Endothelial cell of hepatic sinusoid (primary cell): Measurements from ENCODE around the gene PCMT1.
"Not testable (repeated sequence)": the region's sequence is repeated elsewhere in the genome, so short reads cannot be mapped to it uniquely, and the experiment has no call there.

ENCODE experiments used
- in situ Hi-C: cut with HindIII; loops from 2 replicates; pipeline ENCODE4 v1.10.0; 2017; ENCODE audit warnings: low sequenced_read_pairs

PCMT1 gene

GRCh38 chr6:149813351-149813750 is 63.8 kb downstream of the PCMT1 start:
- in situ Hi-C loops, result no loop called here

DNA sequence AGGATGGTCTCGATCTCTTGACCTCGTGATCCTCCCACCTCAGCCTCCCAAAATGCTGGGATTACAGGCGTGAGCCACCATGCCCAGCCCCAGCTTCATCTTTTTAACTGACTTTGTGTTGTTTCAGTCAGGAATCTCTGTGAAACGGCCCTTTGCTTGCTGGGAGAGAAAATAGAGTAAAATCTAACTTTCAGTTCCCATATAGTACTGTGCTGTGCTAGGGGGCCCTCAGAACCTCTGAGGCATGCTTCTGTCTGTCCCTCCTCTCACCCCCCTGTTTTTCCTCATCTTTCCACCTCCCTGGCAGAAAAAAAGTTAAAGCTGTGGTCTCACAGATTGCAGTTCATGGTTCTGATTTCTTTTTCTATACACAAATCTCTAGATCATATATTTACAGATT is 66.2 kb downstream of the PCMT1 start:
- in situ Hi-C loops, result no loop called here

GRCh38 chr6:149820506-149820905 is 71.0 kb downstream of the PCMT1 start:
- in situ Hi-C loops, result no loop called here

- in situ Hi-C loops, result no loop called here
These were observed 72.0 kb downstream of the PCMT1 start for GRCh38 chr6:149821492-149821891.

GRCh38 chr6:149823013-149823412 is 73.5 kb downstream of the PCMT1 start:
- in situ Hi-C loops, result no loop called here

DNA sequence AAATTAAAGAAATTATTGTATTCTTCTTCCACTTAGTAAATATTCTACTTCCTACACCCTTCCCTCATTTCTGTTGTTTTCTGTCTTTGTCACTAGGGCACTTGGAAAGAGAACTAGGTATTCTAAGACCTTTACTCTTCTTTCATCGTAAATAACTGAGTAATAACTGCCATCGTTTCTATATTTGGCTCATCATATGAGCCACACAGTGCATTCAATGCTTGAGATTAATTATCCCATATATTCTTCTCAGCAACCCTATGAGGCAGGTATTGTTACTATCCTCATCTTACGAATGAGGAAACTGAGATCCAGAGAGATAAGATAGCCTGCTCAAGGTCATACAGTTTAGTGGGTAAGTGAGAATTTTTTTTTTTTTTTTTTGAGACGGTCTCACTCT is 75.8 kb downstream of the PCMT1 start:
- in situ Hi-C loops, result no loop called here

DNA sequence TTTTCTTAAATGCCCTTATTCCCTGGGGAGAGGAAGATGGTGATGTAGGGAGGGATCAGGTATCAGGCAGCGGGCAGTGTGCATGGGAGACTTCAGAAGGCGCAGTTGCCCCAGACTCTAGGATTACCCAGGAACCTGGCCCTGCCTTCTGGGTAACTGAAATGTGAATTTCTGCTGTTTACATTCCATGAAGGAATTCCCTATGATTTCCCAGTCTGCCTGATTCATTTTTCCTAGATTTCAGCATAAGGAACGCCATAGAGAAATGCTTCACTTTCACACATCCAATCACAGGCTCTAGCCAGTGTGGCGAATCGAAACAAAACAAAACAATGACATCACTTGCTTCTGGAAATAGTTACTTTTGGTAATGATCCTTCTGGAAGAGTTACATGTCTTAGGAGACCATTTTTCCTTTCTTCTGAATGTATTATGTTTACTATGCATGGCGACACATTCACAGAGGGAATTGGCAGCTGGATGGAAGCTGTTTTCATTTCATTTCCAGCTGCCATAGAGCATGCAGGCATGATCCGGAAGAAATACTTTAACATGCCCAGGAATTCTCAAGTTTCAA is 81.3 kb downstream of the PCMT1 start:
- in situ Hi-C loops, result no loop called here

DNA sequence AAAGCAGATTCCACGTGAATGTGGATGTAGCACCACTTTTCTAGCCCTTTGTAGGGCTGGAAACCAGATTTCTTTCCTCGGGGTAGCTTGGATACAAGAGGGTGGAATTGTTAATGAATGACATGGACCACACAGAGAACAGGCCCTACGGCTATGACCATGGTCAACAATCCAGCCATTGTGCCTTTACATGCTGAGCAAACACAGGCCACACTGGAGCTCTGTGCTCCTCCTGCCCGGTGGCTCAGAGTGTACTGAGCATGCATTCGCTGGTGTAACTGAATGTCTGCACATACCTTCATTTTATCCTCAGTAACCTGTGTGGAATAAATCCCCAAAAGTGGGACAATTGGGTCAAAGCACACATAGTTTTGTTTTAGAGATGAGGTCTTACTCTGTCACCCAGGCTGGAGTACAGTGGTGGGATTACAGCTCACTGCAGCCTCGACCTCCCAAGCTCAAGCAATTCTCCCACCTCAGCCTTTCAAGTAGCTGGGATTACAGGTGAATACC is 81.8 kb downstream of the PCMT1 start:
- in situ Hi-C loops, result no loop called here

- in situ Hi-C loops, result no loop called here
These were observed 84.1 kb downstream of the PCMT1 start for GRCh38 chr6:149833651-149834050.

GRCh38 chr6:149834513-149835481 is 85.3 kb downstream of the PCMT1 start:
- in situ Hi-C loops, result no loop called here

DNA sequence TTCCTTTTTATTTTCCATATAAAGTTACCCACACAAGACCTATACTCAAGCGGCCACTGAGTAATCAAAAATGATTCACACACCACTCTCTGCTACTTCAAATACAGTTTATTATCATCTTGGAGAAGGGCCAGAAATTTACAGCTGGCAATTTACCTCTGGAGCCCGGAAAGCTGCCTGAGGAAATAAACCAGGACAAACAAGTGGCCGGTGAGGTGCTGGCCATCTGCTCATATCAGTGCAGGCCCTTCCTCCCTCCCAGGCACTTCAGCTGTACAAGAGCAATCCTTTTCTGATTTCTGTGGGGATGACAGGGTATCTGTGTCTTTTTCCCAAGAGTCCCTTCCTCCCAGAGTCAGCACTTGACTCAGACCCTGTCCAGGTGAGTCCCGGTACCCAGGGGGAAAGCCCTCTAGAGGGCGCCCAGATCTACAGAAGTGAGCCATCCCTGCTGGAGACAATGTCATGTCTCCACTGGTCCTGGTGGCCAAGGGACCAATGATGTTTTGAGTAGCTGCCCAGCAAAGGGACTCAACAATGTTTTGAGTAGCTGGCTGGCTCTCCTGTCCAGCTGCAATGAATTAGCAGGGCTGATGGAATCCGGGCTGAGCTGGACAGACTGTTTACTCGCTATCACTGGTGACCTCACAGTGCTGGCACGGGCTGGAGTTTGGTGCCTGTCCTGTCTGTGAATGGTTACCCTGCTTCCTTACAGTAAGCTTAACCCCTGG is 91.0 kb downstream of the PCMT1 start:
- in situ Hi-C loops, result no loop called here

- in situ Hi-C loops, result no loop called here
These were observed 92.8 kb downstream of the PCMT1 start for GRCh38 chr6:149842331-149842730.

GRCh38 chr6:149843051-149843633 is 93.6 kb downstream of the PCMT1 start:
- in situ Hi-C loops, result no loop called here

- in situ Hi-C loops, result not testable (repeated sequence)
These were observed 94.5 kb downstream of the PCMT1 start for GRCh38 chr6:149844036-149844435.

DNA sequence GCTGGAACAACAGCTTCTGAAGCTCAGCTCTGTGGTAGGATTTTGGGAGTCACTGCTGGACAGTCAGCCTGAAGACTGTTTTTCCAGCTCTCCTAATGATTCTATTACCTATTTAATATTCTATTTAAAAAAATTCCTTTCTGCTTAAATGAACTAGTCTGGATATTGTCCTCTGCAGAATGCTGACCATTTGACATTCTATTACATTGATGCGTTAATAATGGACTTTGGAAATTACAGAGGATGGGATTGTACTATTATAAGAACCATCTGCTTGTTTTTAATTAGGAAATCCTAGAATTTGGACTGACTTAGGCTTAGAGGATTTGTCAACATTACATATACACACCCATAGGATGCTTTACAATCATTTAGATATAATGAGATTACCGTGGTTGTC is 94.9 kb downstream of the PCMT1 start:
- in situ Hi-C loops, result no loop called here

DNA sequence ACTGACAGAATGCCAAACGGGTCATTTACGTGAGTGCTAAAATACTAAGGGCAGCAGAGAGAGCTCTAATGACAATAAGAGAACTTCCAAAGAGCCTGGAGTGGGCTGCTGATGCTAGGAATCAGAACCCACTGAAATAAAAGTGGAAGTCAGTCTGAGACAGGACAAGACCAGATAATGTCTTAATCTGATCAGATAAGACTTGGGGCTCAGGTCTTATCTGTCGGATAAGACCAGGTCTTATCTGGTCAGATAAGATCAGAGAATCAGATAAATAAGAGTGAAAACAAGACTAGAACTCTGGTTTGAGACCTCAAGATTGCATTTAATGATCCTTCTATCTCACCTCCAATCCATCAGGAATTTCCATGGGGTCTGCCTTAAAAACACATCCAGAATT is 96.0 kb downstream of the PCMT1 start:
- in situ Hi-C loops, result no loop called here

- in situ Hi-C loops, result no loop called here
These were observed 96.8 kb downstream of the PCMT1 start for GRCh38 chr6:149846321-149846720.

GRCh38 chr6:149847939-149848267 is 98.4 kb downstream of the PCMT1 start:
- in situ Hi-C loops, result no loop called here

DNA sequence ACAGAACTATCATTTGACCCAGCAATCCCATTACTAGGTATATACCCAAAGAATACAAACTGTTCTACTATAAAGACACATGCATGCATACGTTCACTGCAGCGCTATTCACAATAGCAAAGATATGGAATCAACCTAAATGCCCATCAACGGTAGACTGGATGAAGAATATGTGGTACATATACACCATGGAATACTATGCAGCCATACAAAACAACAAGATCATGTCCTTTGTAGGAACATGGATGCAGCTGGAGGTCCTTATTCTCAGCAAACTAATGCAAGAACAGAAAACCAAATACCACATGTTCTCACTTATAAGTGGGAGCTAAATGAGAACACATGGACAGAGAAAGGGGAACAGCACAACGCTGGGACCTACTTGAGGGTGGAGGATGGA is 98.8 kb downstream of the PCMT1 start:
- in situ Hi-C loops, result not testable (repeated sequence)

GRCh38 chr6:149851461-149852110 is 102.0 kb downstream of the PCMT1 start:
- in situ Hi-C loops, result no loop called here

- in situ Hi-C loops, result no loop called here
These were observed 102.6 kb downstream of the PCMT1 start for GRCh38 chr6:149852180-149852579.
